Right lung (tissue), 5 donors: ENCODE results near the gene FXYD4. TPM values are rescaled to one million over a fixed set of nuclear protein-coding genes. Genes with fewer than 3 reads are reported as not detected.
A peak's percentile ranks its signal among the peaks of the same experiment; 100 is the strongest.
"Not testable (repeated sequence)": the region's sequence is repeated elsewhere in the genome, so short reads cannot be mapped to it uniquely, and the experiment has no call there.

ENCODE experiments used
- DNase-seq, 2 donors: peaks; one replicate each; pipeline ENCODE4 v3.0.0-alpha.2; 2013
- polyA plus RNA-seq, 5 donors: library from polyadenylated mRNA; unstranded; fragments of 120-200 nt; gene quantifications; one replicate each; pipeline versions ENCODE4 v1.2.1 to v1.2.3, GENCODE V29; 2013; ENCODE audit warnings: inconsistent platforms in 1 of 5, low replicate concordance in 1 of 5; ENCODE audit not compliant: insufficient read length in 5 of 5, insufficient read depth in 1 of 5

The FXYD4 gene
- polyA plus RNA-seq, 5 donors = 0.22 TPM; not detected in 4

DNA sequence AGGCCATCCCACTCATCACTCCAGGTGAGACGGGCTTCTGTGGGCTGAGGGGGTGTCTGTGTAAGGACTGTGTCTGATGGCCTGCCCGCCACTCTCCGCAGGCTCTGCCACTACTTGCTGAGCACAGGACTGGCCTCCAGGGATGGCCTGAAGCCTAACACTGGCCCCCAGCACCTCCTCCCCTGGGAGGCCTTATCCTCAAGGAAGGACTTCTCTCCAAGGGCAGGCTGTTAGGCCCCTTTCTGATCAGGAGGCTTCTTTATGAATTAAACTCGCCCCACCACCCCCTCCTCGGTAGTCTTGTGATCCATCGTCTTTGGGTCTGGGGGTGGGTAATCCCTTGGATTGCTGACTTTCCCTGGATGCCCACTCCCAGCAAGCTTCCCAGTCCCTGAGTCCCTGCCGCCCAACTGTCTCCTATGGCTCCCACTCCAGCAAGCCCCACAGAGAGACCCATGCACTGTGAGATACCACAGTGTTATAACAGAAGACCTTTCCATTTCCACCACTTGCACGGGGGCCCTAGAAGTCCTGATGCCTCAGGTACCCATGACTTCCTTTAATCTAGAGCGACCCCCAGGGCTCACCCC lies 4.7 kb downstream of the FXYD4 start:
- DNase-seq = no peak

DNA sequence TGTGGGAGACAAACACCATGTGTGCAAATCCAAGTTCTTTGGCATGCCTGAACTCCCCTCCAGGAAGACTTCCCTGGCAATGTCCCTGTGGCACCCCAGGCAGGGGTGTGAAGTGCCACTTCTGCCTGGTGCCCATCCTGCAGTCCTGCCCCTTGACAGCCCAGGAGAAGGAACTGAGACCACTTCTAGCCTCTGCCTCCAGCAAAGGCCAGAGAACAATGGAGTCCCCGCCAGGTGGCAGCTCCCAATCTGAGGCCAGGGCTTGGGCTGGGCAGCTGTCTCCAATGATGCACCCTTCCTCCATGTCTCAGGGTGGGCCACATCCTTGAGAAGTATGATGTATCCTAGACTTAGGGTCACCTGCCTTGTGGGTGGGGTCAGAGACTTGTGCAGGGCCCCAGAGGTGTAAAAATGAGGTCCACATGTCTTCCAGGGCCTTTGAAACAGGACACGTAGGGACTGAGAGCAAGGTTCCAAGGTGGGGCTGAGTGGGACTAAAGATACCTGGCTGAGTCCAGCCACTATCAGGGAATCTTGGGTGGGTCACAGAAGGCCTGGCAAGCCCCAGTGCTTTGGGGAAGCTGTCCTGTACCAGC lies 5.5 kb downstream of the FXYD4 start:
- no peak for DNase-seq

DNA sequence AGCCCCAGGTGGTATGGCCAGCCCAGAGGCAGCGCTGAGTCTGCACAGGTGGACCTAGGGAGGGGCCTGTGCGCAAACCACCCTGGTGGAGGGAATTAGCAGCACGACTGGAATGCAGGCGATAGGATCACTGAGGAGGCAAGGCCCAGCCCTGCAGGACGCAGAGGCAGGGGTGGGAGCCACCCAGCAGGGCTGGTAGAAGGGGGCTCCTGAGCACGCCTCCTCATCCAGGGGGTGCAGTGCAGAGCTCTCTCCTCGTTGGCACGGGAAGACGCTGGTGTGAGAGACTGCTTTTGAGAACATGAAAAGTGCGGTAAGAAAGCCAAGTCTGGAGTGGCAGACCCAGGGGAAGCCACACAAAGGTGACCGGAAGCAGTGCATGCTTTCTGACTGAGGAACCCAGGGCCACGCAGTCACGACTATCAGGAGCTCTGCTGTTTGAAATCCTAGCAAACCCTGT lies 6.0 kb downstream of the FXYD4 start:
- DNase-seq = peak in 1 of 2 donors; percentile 8

DNA sequence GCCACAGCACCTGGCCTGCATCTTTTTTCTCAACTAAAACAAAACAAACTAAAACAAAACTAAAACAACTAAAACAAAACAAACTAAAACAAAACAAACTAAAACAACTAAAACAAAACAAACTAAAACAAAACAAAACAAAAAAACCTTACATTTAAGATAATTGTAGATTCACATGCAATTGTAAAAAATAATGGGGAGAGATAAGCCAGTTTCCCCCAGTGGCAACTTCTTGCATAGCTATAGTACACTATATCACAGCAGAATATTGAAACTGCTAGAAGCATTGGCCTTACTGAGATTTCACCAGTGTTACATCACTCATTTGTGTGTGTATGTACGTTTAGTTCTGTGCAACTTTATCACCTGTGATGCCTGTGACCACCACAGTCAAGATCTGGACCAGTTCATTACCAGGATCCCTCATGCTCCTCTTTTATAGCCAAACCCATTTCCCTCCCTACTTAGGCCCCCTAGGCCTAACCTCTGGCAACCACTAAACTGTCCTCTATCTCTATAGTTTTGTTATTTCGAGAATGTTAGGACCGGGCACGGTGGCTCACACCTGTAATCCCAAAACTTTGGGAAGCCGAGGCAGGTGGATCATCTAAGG lies 9.3 kb downstream of the FXYD4 start:
- DNase-seq = no peak

DNA sequence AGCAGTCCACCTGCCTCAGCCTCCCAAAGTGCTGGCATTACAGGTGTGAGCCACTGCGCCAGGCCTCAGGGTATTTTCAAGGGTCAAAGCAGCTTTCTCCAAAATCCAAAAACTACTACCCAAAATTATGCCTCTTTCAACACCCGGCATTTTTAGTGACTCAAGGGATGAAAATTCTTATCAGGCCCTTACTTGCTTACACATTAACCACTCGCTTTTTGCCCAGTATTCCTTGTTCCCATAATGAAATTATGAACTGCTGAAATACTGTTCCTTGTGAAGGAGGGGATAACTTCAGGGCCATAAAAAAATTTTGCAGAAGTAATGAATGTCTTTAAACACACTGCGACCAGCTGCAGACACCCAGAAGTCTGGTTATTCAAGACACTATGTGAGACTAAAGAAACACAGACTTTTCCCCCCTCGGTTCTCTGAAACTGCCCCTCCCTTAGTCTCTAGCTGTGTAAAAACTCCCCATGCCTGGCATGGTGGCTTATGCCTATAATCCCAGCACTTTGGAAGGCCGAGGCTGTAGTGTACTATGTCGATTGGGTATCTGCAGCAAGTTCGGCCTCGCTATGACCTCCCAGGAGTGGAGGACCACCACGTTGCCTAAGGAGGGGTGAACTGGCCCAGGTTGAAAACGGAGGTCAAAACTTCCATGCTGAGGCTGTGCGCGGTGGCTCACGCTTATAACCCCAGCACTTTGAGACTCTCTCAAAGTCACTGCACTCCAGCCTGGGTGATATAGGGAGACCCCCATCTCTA lies 12.0 kb downstream of the FXYD4 start:
- no peak for DNase-seq

DNA sequence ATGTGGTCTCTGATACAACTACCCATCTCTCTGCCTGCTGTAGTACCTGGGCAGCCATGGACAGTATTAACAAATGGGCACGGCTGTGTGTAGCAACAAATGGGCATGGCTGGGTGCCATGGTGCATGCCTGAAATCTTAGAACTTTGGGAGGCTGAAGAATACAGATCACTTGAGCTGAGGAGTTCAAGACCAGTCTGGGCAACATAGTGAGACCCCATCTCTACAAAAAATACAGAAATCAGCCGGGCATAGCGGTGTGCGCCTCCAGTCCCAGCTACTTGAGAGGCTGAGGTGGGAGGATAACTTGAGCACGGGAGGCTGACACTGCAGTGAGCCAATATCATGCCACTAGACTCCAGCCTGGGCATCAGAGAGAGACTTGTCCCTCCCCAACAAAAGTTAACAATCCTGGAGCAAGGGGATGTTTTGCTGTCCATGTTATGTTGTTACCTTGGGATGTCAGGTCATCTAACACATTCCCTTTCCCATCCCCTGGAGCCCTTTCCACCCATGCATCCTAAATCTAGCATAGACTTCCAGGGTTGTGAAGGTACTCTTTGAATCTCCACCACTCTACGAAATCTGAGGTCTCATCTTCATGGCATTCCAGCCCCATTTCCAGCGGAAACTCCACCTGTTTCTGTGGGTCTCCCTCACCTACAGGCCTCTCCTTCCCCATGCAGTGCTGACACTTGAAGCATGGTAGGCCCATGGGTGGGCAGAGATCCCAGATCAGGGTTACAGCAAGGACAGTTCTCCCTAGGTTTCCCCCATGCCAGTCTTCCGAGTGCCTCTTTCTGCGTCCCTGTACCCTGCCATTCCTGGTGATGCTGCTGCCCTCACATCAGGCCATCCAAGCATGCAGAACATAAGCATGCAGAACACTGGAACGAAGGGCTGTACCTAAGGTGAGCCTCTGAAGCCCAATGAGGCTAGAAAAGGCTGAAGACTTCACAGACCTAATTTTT lies 13.1 kb downstream of the FXYD4 start:
- no peak for DNase-seq

DNA sequence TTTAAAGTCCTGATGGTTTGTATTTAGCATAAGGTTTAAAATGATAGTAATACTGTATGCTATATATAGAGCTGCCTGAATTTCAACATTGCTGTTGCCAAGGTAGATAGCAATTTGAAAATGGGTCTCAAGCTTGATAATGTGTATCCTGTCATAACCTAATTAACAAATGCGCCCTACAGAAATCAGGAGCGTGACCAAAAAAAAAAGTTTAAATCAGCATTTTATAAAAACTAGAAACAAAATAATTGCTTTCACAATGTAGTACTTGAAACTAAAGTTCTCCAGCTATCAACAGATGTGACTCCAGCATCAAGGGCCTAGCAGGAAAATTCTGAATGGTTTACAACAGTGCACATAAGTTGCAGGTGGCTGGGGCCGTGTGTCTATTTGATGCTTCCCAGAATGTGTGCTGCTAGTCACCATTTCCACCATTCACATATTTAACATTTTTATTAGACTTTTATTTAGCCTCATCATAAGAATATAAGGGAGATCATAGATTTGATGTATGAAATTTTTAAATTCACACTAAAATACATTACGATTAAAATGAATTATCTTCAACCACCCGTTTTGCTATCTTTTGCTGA lies 14.1 kb downstream of the FXYD4 start:
- no peak for DNase-seq

DNA sequence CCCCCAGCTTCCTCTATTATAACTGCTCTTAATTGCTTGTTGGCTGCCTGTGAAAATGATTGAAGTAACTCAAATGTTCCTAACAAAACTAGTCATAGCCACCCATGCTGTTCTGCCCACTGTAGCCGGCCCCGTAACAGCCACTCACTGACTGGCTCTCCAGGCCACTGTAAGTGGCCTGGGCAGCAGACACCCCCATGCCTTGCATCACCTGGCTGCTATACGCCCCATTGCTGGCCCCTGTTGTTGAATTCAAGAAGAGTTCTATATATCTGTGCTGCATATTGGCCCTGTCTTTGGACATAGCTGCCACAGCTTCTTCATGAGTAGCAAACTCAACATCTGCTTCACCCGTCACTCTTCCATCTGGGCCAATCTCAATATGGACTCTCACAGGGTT lies 15.1 kb downstream of the FXYD4 start:
- DNase-seq = no peak

DNA sequence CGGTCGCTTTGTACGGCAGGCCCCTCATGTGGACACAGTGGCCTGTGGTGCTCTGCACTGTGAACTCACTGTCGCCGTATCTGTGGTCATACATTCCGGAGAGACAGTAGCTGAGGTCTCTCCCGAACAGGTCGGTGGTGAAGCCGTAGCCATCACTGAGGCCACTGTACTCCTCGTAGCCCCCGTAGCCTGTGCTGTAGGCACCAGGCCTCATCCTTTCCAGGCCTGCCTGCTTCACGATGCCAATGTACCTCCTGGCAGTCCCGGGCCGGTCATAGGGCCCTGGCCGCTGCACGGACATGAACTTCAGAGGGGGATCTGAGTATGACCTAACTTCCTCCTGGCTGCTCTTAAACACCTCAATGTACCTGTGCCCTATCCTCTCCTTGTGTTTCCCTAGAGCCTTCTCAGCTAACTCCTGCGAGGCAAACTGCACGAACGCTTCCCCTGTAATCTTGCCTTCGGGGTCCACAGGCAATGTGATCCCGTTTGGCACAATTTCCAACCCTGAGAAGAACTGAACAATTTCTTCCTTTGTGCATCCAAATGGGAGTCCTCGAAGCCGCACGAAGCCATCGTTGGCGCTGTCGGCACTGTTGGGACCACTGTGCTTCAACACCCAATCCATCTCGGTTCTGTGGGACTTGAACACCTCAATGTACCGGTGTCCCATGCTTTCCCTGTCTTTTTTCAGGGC lies 15.7 kb downstream of the FXYD4 start:
- DNase-seq = no peak

DNA sequence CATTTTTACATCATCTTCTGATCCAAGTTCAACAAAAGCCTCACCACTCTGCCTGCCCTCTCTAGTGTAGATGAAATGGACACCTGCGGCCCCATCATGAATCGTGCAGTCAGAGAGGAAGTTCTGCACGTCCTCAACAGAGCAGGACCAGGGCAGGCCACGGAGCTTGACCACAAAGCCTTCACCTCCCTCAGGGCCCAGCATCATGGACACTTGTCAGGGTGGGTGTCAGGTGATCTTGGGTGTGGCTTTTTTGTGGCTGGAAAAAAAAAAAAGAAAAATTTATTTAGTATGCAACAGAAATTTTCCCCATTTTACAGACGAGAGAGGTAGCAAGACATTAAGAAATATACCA lies 16.2 kb downstream of the FXYD4 start:
- DNase-seq = no peak

DNA sequence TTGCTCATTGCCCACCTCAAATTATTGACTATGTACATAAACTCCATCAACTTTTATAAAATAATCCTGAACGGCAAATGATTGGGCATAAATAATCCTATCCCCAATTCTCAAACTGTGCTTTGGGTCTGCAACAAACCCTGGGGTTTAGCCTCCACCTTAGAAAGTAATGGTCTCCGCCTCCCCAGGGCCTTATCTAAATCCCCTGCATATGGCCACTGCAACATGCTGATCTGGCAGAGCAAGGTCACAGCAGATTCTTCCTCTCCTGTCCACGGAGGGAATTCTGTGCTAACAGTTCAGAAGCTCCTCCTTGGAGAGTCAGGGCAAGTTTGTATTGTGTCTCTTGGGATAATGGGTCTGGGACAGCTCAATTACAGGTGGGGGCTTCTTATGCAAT lies 18.4 kb downstream of the FXYD4 start:
- no peak for DNase-seq

DNA sequence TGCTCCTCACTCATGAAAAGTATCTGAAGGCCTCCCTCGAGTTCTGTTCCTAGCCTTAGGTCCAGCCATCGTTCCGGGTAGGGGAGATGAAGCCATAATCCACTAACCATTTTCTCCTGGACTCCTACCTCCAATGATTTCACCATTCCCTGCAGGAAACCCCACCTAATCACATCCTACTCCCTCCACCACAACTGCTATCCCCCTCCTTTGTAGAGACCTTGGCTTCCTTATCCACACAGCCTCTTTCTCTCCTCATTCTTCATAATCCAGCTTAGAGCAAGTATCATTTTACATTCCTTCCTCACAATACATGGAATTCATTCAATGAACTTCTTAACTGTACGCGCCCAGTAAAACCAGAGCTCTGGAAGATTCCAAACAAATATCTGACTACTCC lies 18.9 kb downstream of the FXYD4 start:
- DNase-seq = no peak

DNA sequence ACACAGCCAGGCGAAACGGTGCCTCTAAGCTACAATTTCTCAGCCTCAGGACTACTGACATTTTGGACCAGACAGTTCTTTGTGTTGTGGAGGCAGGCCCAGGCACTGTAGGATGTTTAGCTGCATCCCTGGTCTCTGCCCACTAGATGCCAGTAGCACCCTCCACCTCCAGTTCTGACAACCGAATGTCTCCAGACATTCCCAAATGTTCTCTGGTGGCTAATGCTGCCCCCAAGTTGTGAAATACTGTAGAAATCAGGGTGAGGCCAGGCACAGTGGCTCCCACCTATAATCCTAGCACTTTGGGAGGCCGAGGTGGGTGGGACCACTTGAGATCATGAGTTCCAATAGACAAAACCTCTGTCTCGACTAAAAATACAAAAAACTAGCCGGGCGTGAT lies 19.3 kb downstream of the FXYD4 start:
- no peak for DNase-seq

DNA sequence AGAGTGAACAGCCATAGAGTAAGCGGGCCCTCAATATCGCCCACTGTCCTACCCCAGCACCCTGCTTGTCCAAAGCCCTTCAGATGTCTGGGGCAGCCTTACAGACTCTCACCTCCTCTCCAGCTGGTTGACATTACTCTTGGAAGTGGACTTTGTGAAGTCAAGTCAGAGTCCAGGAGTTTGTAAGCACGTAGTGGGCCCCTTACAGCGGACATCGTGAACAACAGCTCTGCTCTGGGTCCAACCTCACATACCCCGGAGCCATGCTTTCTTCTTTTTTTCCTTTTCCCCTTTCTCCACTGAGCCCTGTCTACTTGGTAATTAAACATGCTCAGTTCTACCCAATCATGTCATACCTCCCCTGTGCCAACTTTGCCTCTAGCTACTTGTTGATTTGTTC lies 20.1 kb downstream of the FXYD4 start:
- no peak for DNase-seq

DNA sequence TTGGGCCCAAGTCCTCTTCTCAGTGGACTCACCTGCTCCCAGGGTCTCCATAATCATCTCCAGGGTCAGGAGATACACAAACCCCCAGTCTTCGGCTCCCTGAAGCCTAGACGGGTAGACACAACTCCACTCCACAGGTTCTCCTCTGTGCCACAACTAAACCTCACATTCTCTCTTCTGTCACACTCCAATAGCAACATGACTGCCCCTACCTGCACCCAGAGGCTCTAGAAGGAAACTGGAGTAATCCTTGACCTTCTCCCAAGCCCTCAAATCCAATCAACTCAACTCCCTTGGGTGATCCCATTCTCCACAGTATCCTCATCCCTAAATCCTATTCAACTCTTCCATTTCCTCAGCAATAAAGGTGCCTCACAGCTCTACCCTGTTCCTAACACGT lies 21.3 kb downstream of the FXYD4 start:
- DNase-seq = no peak

DNA sequence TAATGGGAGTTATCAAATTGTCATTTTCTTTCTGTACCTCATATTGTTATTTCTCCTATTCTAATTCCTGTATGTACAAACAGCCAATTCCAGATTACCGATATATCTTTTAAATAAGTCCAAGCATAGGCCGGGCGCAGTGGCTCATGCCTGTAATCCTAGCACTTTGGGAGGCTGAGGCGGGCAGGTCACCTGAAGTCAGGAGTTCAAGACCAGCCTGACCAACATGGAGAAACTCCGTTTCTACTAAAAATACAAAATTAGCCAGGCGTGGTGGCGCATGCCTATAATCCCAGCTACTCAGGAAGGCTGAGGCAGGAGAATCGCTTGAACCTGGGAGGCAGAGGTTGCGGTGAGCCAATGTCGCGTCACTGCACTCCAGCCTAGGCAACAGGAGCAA lies 21.8 kb downstream of the FXYD4 start:
- not testable (repeated sequence) for DNase-seq

DNA sequence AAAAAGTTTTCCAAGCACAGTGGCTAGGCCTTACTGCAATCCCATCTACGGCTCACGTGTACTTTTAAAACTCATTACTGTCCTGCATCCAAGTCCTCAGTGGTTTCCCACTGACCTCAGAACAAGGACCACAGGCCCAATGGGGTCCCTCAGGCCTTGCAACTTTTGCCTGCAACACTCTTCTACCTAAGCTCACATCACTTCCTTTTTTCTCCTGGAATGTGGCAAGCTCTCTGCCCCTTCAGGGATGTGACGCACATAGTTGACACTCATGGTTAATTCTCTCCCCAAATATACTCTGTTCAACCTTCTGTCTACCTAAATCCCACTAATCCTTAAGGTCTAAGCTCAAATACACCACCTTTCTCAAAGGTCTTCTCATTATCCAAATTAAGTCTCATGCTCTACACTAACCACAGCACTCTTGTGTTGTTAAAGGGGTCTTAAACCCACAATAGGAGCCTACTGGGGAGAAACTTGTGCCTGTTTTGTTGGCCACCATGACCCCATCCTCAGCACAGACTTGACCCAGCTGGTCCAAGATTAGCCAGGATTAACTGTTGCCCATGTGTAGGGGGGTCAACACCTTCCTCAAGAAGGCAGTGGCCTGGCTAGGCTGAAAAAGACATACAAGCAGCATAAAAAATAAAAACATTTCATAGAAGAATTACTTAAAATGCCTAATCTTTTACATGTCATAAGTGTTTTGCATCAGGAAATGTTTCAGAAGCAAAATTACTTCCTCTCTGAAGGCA lies 22.3 kb downstream of the FXYD4 start:
- DNase-seq = no peak

DNA sequence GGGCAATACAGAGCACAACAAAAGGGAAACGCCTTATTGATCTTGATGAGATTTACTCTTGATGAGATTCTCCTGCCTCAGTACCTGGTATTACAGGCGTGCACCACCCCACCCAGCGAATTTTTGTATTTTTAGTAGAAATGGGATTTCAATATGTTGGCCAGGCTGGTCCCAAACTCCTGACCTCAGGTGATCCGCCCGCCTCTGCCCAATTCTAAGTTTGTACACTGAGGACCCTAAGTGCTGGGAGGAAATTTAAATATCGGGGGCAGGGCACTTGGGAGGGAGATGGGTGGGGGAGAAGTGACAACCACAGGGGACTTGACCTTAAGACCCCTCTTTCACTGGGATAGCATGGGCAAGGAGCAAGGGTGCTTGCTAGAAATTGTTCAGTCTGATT lies 23.4 kb downstream of the FXYD4 start:
- DNase-seq = no peak

DNA sequence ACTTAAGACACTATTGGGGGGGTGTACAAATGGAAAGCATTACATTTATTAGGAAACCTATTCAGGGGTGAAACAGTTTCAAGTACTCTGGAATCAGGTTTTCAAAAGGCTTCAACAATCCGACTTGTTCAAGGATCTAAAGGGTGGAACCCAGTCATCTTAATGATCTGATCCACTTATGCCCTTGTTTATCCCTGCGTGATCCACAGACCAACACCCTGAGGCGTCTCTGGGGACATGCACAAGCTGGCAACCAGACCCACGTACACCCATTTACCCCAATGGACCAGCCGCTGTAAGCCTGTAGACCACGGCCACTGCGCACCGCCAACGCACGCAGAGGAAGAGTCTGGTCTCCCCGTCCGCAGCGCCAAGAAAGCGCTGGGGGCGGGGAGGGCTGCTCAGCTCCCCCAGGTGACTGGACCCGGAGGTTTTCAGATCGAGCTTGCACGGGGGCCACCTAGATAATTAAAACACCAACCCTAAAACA lies 24.2 kb downstream of the FXYD4 start:
- no peak for DNase-seq
